GM18861 (cell line): ENCODE results near the gene OR10J1.
"Not testable (repeated sequence)": the region's sequence is repeated elsewhere in the genome, so short reads cannot be mapped to it uniquely, and the experiment has no call there.

ENCODE experiments used
- ATAC-seq: cut with Tn5 transposase; IDR thresholded peaks from one replicate; pipeline ENCODE4 v1.9.1; 2021; ENCODE audit not compliant: unreplicated experiment

The OR10J1 gene, protein sequence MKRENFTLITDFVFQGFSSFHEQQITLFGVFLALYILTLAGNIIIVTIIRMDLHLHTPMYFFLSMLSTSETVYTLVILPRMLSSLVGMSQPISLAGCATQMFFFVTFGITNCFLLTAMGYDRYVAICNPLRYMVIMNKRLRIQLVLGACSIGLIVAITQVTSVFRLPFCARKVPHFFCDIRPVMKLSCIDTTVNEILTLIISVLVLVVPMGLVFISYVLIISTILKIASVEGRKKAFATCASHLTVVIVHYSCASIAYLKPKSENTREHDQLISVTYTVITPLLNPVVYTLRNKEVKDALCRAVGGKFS

DNA sequence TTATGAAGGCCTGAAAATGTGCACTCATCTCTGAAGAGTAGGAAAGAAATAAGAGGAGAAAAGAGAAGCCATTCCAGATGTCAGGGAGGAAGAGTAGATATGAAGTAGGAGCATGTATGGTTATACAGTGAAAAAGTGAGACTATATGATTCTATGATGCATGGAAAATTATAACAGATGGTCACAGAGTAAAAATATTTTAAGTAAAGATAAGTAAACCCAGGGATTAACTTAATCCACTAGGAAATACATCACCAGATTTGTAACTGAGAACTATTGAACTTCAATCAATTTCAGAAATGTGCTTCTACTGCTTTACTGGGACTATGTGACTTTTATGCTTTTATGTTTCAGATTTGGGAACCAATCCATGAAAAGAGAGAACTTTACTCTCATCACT, at the start of gene OR10J1:
Gene OR10J1, plus strand, starts transcription at position 301 of the 400 bp plus-strand sequence. Its CDS starts 70 bp downstream, at position 371.
- no peak for ATAC-seq

DNA sequence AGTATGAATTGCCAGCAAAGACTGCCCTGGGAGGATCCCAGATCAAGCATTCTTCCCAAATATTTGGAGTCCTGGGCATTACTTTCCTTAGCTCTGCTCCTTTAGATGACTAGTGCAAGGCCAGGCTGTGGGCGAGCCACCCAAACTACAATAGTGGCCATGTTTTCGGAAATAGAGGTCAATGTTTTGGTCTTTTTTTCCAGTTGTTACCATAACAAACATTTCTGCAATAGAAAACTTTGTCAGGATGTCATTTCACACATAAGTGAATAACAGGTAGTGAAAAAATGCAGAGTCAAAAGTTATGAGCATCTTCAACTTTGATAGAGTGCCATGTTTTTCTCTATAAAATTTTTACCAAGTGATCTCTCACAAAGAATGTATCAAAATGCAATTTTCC, 32.7 kb upstream of the OR10J1 start:
- ATAC-seq, result no peak

DNA sequence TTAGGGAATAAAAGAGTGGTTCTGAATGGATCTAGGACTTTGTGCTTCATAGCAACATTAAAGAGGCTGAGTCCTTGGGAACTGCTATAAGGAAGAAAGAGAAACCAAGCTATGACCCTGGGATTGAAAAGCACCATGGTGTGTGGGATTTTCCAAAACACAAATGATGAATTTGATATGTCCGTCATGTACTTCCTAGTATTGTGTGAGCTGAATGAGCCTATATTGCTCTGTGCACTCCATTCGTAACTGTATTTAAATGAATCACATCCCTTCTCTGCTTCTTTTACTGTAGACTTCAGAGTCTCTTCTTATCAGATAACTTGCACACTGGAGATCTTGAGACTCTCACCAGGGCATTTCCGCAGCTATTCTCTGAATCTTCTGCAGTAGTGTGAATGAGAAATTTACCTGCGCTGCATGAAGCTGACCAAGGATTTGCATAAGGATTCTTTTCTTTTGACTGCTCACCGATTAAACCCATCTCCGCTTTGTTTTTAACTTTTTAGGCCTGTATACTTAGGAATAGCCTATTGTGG, 30.6 kb upstream of the OR10J1 start:
- no peak for ATAC-seq

DNA sequence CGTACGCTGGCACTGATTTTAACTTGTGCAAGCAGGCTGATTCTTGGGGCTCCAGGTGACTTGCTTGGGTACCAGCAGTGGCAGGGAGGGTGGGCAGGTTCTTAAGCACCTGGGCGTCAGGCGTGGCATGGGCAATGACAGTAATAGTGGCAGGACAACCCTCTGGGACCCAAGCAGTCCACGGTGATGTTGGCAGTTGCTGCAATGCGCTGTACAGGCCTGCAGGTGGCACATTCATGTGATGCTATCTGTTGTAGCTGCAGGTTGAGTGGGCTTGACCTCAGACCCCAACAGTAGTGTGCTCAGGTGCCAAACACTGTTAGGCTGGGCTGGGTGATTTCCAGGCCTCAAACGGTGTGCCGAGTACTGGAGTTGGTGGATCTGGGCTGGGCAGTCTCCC, 17.7 kb upstream of the OR10J1 start:
- no peak for ATAC-seq

DNA sequence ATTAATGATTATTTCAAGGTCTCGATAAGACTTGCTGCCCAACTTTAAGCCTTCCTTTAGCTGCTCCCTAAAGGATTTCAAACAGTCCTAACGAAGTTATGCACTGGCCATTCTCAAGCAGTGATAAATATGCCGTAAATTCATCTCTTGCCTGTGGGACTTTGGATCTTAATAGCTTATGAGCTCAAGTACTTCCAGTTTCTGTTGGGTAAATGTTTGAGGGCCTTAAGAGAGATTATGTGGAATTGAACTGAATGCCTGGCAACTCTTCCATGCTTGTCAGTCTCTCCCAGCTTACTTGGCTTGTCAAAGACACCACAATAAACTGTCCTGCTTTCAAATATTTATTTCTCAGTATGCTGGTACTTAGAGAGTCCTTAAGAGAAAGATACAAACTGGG, 11.0 kb upstream of the OR10J1 start:
- no peak for ATAC-seq

DNA sequence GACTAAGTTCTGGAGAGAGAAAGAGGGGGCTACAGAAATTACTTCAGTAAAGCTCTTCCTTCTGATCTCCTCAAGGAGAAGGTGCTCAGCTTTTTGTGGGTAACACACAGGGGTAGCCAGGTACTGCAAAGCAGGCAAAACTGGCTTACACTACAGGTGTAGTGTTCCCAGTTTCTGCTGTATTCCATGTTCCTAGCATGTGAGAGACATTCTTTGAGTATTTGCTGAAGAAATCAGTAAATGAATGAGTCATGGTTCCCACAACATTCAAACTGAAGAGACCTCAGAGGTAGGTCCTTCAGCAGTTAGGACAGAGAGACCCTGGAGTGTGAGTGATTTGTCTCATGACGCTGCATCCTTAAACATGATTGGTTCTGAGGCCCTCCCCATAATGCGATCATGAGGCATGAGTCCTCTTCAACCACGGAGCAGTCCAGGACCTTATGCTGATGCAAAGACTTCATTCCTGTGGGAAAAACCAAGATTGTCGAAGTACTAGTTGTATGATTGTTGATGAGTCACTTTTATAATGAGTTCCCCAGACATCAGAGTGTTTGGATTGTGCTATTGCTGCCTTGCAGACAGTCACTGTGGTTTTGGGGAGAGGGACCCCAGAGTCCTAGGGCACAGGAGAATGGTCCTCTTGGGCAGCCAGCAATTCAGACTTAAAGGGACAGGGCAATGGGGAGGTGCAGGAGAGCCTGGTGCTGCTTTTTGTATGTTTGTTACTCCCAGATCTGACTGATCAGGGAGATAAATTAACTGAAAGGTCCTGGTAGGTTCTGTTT, 10.3 kb upstream of the OR10J1 start:
- ATAC-seq, result no peak

DNA sequence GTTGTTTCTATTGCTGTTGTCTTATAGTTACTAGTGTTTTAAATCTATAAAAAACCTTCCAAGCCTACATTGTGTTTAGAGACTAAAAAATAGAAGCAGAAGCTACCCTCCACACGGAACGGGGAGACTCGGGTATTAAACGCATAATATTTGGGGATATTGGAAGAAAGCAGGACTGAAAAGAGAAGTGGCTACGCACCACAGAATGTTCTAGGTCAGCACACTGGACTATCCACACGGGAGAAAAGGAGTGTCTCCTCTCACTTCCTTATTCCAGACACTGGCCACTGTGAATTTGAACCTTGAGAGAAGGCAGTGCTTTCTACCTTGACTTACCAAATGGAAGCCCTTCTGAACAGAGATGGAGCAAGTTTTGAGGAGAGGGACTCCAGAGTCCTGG, 8.5 kb upstream of the OR10J1 start:
- no peak for ATAC-seq

DNA sequence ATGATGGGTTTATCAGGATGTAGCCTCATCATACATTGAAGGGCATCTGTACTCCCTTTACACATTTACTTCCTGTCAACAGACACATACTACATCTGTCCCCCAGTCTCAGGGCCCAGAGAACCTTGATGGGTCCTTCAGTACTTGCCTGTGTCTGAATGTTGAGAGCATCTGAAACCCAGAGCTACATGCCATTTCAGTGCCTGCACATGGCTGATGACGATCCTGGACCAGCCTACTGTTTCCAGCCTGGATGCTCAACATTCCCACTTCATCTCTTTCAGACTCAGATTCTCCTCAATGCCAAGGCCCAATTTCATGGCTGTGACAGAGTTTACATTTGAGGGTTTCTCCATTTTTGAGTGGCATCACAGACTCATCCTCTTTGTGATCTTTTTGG, 7.6 kb upstream of the OR10J1 start, which contains the start of gene OR10J4:
Gene OR10J4, plus strand, starts transcription at position 301 of the 400 bp plus-strand sequence.
- no peak for ATAC-seq

DNA sequence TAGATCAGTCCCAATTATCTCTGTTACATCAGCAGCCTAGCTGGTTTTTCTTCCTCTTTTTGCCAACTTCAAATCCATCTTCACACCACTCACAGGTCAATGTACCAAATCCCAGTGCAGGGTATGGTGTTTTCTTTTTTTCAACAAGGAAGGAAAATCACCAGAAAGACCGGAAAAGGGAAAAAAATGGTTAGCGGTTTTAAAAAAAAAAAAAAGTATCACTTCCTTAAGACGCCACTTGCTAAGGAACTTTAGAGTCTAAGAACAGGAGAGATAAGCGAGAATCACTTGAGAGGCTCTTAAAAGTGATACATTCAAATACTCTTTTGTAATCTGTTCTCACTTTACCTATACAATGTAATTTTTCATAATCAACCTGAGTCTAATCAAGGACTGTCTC, 3.1 kb upstream of the OR10J1 start:
- ATAC-seq, result no peak

DNA sequence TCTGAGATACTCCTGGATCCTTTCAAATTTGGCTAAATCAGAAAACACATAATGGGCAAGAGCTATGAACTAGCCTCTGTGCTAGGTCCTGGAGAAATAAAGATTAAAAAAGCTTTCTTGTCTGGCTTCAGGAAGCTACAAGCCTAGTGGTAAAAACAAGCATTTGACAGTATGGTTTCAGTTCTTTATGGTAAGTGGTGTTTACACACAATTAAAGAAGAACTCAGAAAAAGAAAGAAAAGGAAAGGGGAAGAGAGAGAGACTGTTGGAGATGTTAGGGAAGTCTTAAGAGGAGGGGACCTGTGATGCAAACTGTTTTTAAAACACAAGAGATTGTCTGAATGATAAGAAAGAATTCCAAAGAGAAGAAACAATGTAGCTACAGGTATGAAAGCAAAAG, 1.8 kb downstream of the OR10J1 start:
- no peak for ATAC-seq

DNA sequence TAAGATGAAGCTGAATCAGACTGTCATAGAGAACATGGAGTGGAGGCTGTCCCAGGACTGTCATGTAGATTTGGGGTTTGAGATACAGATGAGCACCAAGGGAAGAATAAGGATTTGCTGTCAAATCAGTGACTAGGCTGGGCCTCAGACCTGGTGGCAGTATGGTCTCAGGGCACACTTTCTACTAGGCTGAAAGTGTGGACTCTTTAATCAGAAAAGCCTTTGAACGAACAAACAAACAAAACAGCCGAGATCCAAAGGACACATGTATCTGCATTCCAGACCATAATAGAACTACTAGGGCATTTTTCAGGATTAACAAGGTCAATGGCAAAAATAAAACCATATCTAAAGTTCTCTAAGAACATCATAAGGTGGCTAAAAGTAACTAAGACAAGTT, 2.9 kb downstream of the OR10J1 start:
- no peak for ATAC-seq

DNA sequence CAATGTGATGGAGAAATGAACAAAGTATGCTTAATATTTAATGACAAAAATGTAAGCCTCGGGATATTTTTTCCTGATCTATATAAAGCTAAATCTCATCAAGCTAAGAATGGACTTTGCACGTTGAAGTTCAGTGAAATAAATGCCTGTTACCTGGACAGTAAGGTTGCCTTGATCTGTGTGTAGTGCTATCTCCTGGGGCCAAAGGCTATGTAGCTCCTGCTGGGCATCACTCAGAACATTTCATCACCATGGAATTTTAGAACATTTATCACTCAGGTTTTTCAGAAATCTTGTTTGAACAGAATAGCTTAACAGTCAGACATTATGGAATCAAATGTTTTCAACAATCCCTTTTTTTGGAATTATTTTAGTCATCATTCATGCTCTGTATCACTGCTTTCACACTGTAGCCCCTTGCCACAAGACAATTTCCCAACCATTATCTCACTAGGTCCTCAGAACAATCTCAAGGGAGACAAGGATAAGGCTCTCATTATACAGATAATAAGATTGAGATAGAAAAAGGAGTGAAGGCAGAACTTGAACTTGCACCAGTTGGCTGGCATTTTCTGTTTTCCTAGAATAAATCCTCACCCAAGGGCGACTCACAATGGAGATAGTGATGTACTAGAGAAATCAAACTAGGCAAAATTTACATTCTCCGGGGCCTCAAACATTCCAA, 3.7 kb downstream of the OR10J1 start:
- no peak for ATAC-seq

DNA sequence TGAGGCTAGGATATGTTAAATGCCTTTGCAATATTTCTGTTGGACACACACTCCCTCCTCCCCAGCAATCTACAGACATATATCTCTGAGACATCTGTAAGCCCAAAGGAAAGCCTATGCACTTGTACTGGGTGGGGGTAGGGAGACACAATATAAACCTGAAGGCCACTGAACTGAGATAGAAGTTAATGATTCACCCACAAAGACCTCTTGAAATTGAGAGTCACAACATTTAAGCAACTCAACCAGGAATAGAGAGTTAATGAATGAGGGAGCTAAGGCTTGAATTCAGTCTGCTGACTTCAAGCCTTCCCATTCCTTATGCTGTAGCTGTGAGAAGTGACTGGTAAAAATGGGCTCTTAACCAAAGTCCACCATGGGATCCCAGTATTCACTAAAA, 5.0 kb downstream of the OR10J1 start:
- no peak for ATAC-seq

DNA sequence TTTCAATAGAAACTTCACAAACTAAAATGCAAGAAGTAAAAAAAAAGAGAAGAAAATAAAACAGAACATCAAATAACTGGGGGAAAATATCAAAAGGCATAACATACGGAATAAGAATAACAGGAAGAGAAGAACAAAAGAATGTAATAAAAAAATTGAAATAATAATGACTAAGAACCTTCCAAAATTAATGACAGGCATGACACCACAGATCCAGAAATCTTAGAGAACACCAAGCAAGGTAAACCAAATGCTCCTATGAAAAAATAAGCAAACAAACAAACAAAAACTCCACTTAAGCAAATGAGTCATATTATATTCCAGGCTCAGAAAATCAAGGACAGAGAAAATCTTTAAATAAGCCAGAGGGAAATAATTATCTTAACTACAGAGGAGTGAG, 8.7 kb downstream of the OR10J1 start:
- no peak for ATAC-seq

DNA sequence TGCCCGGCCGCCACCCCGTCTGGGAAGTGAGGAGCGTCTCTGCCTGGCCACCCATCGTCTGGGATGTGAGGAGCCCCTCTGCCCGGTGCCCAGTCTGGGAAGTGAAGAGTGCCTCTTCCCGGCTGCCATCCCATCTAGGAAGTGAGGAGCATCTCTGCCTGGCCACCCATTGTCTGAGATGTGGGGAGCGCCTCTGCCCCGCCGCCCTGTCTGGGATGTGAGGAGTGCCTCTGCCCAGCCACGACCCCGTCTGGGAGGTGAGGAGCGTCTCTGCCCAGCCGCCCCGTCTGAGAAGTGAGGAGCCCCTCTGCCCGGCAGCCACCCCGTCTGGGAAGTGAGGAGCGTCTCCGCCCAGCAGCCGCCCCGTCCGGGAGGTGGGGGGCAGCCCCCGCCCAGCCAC, 10.1 kb downstream of the OR10J1 start:
- ATAC-seq, result not testable (repeated sequence)

DNA sequence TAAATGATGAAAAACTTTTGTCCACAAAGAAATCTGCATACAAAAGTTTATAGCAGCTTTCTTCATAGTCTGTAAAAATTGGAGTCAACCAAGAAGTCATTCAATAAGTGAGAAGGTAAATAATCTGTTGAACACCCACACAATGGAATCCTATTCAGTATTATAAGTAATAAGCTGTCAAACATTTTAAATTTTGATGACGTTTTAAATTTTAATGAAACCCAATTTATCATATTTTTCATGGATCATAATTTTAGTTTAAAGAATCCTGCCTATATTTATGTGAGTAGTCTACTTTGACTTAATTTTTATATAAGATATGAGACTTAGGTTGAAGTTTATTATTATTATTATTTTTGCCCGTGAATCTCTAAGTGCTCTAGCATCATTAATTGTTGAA, 20.0 kb downstream of the OR10J1 start:
- no peak for ATAC-seq

DNA sequence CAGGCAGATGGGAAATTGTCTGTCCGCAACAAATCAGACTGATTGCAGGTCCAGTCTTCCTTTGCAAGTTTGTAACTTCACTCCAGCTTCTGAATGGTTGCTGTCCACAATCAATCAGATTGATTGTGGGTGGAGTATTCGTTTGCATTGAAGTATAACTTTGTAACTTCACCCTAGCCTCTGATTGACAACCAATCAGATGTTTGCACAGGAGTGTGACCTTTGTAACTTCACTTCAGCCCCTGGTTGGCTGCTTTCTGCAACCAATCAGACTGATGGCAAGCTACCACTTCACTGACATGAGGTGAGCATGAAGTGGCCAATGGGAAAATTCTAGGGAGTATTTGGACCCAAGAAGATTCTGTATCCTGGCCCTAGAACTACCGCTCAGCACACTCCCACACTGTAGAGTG, 25.7 kb downstream of the OR10J1 start:
- ATAC-seq, result no peak

DNA sequence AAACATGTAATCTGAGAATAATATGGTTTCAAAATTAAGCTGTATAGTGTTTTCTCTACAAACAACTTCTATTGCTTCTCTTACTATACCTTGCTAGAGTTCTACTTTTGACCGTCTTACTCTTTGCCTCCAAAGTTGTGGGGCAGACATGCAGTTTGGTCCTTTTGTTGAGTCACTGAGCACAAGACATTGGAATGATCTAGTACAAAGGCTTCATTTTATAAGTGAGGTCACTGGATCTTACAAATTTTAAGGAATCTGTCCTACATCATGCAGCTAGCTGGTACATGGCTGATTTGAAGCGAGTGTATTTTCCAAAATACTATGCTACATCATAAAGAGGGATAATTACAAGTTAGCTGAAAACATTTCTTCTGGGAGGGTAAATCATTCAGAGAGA, 28.8 kb downstream of the OR10J1 start:
- ATAC-seq, result no peak

DNA sequence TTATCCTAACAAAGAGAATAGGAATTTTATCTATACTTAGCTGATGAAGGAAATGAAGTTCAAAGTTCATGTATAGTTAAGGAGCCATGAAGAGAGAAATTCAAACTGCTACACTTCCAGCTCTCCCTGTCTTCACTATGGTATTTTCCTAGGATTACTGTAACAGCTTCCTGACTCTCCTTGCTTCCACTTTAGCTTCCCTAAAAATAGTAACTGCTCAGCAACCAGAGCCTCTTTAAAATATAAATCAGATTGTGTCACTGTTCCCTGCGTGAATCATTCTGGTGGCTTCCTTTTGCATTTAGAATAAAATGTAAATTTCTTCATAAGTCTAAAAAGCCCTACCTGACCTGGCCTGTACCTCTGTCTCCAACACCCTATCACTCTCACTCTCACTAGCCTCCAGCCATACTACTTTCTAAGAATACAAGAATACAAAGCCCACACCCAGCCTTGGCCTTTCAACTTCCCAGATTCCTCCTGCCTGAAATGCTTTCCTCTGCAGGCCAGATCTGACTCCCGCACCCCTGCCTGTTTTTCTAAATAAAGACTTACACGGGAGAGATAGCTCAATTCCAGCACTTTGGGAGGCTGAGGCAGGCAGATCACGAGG, 30.5 kb downstream of the OR10J1 start:
- ATAC-seq, result no peak

DNA sequence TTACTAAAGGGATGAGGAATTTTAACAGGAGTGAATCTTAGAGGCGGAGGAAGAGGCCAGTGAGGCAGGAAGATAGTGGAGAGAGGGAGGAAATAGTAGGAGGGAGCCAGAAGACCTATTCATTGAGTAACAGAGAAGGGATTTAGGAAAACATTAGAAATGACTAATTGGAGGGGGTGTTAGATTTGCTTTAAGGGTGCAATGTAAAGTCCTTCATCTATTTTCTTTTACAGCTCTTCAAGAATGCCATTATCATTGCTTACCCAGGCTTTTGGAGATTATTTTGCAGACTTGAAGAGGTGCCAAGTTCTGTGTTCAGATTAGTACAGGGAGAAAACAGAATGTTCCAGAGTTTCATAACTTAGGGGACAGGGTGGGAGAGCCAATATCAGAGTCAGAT, 33.8 kb downstream of the OR10J1 start:
- ATAC-seq, result no peak

DNA sequence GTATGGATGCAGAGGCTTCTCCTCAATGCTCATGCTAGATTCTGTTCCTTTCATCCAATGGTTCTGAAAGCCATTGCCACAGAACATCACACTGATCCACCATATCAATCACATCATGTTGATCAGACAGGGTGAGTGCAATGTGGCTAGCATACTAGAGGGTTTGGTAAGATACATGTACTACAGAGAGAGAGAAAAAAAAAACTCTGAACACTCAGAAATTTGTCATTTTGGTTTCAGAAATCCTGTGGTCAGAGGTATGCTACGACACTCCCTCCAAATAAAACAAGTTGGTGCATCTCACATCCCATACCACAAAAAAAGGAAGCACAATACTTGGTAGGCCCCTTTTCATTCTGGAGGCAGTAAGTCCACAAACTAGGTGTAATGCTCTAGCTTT, 35.4 kb downstream of the OR10J1 start:
- no peak for ATAC-seq
